HG03097 (cell line): ENCODE data around the gene PPP1R10.

Experiments
- ATAC-seq: cut with Tn5 transposase; IDR thresholded peaks from one replicate; pipeline ENCODE4 v1.9.1; 2021; ENCODE audit not compliant: unreplicated experiment, low FRiP score

Gene PPP1R10

DNA sequence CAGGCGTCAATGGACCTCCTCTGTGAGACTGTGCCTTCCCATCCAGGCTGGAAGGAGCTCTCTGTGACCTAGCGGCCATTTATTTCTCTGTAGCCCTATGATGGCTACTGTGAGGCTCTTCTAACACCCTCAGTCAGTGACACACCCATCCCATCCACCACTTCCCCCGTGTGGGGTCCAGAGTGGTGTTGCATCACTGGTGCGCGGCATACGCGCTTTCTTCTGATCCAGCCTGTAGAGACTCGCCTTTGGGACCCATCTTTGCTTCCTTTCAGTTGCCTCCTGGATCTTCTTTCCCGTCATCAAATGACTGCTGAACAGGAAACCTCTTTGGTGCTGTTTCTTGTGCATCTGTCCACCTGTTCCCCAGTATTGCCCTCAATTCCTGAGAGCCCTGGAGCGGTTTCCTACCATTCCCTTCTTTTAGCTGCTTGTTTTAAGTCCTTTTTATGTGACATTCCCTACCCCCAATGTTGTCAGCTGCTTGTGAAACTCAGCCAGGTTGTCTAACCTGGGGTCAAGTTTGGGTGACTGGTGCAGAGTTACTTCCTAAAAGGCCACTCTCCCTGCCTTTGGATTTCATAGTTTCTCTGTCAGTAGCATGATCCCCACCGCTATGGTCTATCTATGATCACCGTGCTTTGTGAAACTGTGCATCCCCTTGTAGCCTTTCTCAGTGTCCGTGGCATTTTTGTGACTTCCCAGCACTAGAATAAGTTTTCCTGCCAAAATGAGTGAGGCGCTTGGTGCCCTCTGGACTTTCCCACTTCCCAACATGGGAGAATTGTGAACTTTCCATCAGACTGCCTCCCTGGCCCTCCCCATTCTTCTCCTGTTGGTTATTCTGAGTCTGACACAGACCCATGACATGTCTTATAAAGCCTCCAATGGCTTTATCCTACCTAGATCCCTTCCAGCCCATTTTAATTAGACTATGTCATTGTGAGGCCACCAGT, 54.3 kb downstream of the PPP1R10 start:
- ATAC-seq: no peak

DNA sequence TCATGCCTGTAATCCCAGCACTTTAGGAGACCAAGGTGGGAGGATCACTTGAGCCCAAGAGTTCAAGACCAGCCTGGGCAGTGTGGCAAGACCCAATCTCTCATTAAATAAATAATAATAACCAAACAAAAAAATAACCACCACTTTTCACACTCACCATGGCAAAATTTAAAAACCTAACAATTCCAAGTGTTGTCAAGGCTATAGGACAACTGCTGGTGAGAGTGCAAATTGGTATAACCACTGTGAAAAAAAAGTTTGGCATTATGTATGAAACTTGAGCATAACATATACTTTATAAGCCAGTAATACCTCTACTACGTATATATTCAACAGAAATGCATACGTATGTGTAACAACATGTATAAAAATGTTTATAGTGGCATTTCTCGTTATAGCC, 56.1 kb downstream of the PPP1R10 start:
- no peak for ATAC-seq

DNA sequence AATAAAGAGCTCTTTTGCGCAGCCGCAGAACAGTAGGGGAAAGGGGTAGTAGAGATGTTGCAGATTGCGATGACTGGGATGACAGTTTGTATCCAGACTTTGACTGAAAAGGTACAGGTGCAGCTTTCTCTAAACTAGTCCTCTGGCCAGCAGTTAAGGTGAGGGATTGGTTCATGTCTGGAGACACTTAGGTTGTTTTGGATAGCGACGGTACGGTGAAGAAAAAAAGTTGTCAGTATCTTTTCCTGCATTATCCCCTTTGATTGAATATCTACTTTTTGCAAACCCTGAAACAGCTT, 59.4 kb downstream of the PPP1R10 start:
- no peak for ATAC-seq

DNA sequence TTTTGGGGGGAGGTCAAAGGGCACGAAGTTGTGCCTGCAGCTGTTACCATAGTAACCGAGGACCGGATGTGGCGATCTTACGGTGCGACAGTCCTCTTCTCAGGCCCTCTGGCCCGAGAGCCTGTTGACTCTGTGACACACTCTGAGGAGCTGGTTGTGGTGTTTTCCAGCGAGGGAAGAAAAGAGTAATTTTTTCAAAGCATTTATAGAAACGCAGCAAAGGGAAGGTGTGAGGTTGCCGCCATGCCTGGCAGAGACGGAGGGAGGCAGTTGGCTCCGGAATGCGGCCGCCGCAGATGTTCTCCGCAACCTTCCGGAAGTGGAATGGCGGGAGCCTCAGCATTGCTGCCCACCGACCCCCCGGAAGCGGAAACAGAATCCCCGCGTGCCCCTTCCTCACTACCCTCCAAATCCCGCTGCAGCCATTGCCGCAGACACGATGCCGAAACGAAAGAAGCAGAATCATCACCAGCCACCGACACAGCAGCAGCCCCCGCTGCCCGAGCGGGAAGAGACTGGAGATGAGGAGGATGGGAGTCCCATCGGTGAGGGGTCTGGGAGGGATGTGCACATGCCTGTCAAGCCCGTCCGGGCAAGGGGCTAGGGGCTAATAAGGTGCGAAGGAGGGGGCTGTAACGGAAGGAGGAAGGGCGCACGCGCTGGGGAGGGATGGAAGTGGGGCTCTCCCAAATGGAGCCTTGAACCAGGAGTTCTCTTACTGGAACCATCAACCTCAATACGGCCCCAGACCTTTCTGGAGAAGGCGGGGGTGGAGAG, 59.9 kb downstream of the PPP1R10 start, which contains the start of gene PRR3:
PRR3 (plus strand) TSS at position 390 of the 777 bp plus-strand sequence; CDS start at position 440, 50 bp downstream.
- peak; percentile 53 for ATAC-seq

DNA sequence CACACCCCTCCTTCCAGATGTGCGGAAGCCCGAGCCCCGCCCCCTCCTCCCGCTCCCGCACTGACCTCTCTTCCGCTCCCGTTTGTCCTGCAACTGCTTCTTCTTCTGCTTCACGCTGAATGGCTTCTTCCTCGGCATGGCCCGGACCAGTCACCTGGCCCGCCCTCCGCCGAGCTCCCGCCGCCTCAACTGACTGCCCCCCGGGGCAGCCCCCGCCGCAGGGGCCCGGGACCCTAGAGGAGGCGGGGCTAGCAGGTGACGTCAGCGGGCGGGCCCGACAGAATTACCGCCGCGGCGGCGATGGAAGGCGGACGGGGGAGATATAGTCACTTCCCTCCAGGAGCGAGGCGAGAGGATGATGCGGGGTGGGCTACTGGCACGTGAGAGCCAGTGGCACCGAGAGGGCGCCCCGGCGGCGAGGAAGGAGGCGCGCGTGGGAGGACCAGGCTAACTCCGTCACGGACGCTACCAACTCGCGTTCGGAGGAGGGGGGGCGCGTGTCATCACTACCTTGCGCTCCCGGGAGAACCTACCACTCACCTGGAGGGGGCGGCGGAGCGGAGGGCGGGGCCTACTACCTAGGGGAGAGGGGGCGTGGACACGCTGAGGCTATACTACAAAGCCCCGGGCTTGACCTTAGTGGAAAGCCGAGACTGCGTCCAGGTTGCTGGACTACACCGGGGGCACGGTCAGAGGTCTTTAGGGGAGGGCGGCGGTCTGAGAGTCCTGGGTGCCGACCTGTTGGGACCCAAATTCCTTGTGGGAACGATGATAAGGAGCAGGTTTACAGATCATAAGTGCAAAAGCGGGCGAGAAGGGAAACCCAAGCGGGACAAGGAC, 60.8 kb downstream of the PPP1R10 start, which contains the start of gene GNL1:
GNL1 (minus strand) TSS at position 424 of the 840 bp plus-strand sequence; CDS start at position 138, 286 bp downstream.
- ATAC-seq: peak; percentile 67

DNA sequence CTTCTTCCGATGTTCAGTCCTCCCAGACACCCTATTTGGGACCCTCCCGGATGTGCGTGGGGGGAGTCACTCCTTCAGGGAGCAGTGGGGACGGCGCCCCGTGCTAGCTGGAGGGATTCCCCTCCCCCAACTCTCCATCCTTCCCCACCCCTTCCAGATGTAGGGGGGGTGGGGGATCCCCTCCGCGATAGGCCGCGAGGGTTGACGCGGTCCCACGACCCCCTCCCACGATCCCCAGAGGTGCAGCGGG, 61.3 kb downstream of the PPP1R10 start:
- no peak for ATAC-seq

DNA sequence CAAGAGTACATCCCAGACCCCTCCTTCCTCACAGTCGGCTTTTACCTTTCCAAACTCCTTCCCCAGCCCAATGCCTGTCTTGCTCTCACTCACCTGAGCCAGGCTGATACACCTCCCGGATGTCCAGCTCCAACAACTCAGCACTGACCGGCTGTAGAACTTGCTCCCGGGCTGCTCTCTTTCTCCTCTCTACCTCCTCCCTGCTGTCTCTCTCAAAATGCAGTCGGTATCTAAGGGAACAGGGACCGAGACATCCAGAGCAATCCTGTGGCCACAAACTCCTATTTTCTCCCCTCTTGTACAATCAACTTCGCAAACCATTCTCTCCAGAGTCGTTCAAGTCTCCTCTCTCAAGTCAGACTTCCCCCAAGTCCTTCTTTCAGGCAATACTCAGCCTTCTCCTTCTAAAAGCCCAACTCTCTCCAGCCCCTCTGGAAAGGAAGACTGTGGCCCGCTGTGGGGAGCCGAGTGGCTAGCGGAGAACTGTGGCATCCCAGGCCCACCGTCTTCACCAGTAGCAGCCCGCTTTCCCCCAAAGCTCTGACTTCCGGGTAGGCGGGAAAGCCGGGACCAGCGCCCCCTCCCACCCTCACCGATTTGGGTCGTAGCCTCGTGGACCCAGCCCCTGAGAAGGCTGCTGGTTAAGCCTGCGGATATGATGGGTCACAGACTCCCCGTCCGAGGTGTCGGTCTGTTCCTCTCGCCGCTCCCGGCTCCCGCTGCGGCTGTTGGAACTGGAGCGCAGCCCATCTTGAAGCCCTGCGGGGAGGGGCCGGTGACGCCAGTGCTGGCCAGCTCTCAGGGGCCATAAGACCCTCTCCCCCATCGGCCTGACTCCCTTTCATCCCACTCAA, 61.9 kb downstream of the PPP1R10 start:
- ATAC-seq: no peak

DNA sequence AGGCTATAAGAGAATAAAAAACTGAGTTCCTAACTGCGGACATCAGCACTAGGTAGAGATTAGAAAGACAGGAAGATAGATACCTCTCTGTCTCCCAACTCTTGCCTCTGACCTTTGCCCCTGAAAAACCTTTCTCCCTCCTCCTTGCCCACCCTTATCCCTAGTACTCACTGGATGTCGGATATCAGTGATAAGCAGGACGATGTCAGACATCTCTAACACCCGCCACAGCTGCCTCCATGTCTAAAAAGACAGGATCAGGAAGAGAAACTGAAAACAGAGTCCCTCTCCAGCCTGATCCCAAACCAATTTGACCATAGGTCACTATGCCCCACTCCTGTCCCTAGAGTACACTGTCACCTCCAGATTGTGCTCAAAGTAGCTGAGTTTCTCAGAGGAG, 62.6 kb downstream of the PPP1R10 start:
- no peak for ATAC-seq
